ENCODE data around the gene ST7.

DNA sequence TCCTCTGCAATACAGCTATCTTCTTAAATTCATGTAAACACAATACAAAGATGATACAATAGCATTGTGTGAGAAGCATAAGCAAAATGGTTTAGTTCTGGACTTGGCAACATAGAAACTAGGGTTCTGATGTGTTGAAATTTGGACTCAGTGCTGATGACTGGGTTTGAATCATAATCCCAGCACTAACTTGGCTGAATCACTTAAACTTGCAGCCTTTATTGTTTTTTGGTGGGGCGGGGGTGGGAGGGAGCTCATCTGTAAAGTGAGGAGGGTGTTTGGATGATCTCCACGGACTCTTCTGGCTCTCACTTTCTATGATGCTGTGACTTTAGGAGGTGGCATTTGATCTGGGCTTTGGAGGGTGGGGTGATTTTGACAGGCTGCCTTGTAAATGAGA lies 211.3 kb downstream of the ST7 start:
- TF ChIP-seq, protein P1, sequence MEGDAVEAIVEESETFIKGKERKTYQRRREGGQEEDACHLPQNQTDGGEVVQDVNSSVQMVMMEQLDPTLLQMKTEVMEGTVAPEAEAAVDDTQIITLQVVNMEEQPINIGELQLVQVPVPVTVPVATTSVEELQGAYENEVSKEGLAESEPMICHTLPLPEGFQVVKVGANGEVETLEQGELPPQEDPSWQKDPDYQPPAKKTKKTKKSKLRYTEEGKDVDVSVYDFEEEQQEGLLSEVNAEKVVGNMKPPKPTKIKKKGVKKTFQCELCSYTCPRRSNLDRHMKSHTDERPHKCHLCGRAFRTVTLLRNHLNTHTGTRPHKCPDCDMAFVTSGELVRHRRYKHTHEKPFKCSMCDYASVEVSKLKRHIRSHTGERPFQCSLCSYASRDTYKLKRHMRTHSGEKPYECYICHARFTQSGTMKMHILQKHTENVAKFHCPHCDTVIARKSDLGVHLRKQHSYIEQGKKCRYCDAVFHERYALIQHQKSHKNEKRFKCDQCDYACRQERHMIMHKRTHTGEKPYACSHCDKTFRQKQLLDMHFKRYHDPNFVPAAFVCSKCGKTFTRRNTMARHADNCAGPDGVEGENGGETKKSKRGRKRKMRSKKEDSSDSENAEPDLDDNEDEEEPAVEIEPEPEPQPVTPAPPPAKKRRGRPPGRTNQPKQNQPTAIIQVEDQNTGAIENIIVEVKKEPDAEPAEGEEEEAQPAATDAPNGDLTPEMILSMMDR (conservative IDR thresholded peaks at IDR 0.05 in 1 of 2, IDR thresholded peaks at IDR 0.05 in 1 of 2; ENCODE audit: extremely low read depth in 1 of 2, insufficient read depth in 1 of 2, low read depth in 1 of 2, low read length in 2 of 2) = no peak
- TF ChIP-seq EZH2 (IDR thresholded peaks at IDR 0.05; ENCODE audit: borderline replicate concordance, low read length) = no peak

Data from mammary epithelial cell (primary cell).